Left ventricle myocardium inferior (tissue), 1 donor: ENCODE data around the gene NEURL1B. TPM values are rescaled to one million over a fixed set of nuclear protein-coding genes. Genes with fewer than 3 reads are reported as not detected.
A peak's percentile ranks its signal among the peaks of the same experiment; 100 is the strongest.

Experiments
- DNase-seq: peaks from one replicate; pipeline ENCODE4 v3.0.0-alpha.2; 2020
- H3K27ac ChIP-seq: fragments of 200-600 bp; replicated peaks from 2 replicates; pipeline ENCODE4 v1.8.0; 2021
- H3K27me3 ChIP-seq: fragments of 200-600 bp; 2 replicates; pipeline ENCODE4 v1.8.0; 2021; ENCODE audit warnings: low read depth
- H3K36me3 ChIP-seq: fragments of 200-600 bp; 2 replicates; pipeline ENCODE4 v1.8.0; 2021
- H3K4me1 ChIP-seq: fragments of 200-600 bp; 2 replicates; pipeline ENCODE4 v1.8.0; 2021
- H3K4me3 ChIP-seq: fragments of 200-600 bp; 2 replicates; pipeline ENCODE4 v1.8.0; 2021; ENCODE audit warnings: mild to moderate bottlenecking, moderate library complexity
- H3K9me3 ChIP-seq: fragments of 200-600 bp; replicated peaks from 2 replicates; pipeline ENCODE4 v1.8.0; 2021
- CTCF ChIP-seq: fragments of 200-600 bp; IDR thresholded peaks from 2 replicates; pipeline ENCODE4 v1.8.0; 2021; ENCODE audit warnings: antibody characterized with exemption, mild to moderate bottlenecking, borderline replicate concordance
- intact Hi-C: fragments of 100-400 bp; cut with micrococcal nuclease; formaldehyde crosslinking; loops from one replicate; pipeline ENCODE4 v1.11.0; 2022
- total RNA-seq: library from RNA; stranded (reverse); fragmentation: NEBNext Ultra II Directional; extraction: Animal tissue kit (Norgen Biotek cat#: 25700); gene quantifications from one replicate; pipeline ENCODE4 v1.2.1, GENCODE V29; 2021
- donor health status: DM: no; HTN: yes; CAD: no; lungs with severe emphysema.

Gene NEURL1B
- total RNA-seq, 1 donor from 2014 or later = 24.0 TPM

- no peak for TF ChIP-seq CTCF
- no peak for DNase-seq
- no peaks in the 10 kb centered on the region for H3K27me3 ChIP-seq
- peaks cover 99% of the 10 kb centered on the region for H3K4me1 ChIP-seq
- intact Hi-C loops = loop anchor here (10.0 kb wide), 1 partner anchor 47 kb away; the partner anchor contains the start of gene NEURL1B
- H3K9me3 ChIP-seq = no peaks in the 10 kb centered on the region
- H3K27ac ChIP-seq = peak overlapping the region; percentile 92
- no peak overlapping the region for H3K4me3 ChIP-seq
- peaks cover 34% of the 10 kb centered on the region for H3K36me3 ChIP-seq
These were observed 50.8 kb downstream of the NEURL1B start for GRCh38 chr5:172691886-172692285.

GRCh38 chr5:172692451-172692850, 51.4 kb downstream of the NEURL1B start:
- intact Hi-C loops = loop anchor here (10.0 kb wide), 1 partner anchor 48 kb away; the partner anchor contains the start of gene NEURL1B
- H3K27ac ChIP-seq = peak overlapping the region; percentile 92
- no peak for TF ChIP-seq CTCF

GRCh38 chr5:172692981-172693380, 51.9 kb downstream of the NEURL1B start:
- DNase-seq = no peak
- Histone ChIP-seq H3K27me3 (no peaks in the 10 kb centered on the region), H3K36me3 (peaks cover 23% of the 10 kb centered on the region), H3K27ac (peak overlapping the region; percentile 92), H3K9me3 (no peaks in the 10 kb centered on the region), H3K4me1 (peaks cover 96% of the 10 kb centered on the region), H3K4me3 (no peak overlapping the region)
- intact Hi-C loops = loop anchor here (10.0 kb wide), 1 partner anchor 48 kb away; the partner anchor contains the start of gene NEURL1B
- TF ChIP-seq CTCF = no peak

More at GRCh38 chr5:172692451-172692850, 51.4 kb downstream of the NEURL1B start:
- H3K9me3 ChIP-seq = no peaks in the 10 kb centered on the region
- peaks cover 29% of the 10 kb centered on the region for H3K36me3 ChIP-seq
- no peak for DNase-seq
- peaks cover 98% of the 10 kb centered on the region for H3K4me1 ChIP-seq
- no peak overlapping the region for H3K4me3 ChIP-seq
- H3K27me3 ChIP-seq = no peaks in the 10 kb centered on the region

- H3K4me1 ChIP-seq = peaks cover 86% of the 10 kb centered on the region
- no peak overlapping the region for H3K4me3 ChIP-seq
- H3K27me3 ChIP-seq = no peaks in the 10 kb centered on the region
- TF ChIP-seq CTCF = no peak
- peaks cover 16% of the 10 kb centered on the region for H3K36me3 ChIP-seq
- no peaks in the 10 kb centered on the region for H3K9me3 ChIP-seq
- intact Hi-C loops = loop anchor here (10.0 kb wide), 1 partner anchor 49 kb away; the partner anchor contains the start of gene NEURL1B
- peak overlapping the region; percentile 92 for H3K27ac ChIP-seq
- no peak for DNase-seq
These were observed 53.0 kb downstream of the NEURL1B start for GRCh38 chr5:172694061-172694460.

- TF ChIP-seq CTCF = no peak
- H3K4me3 ChIP-seq = no peak overlapping the region
- H3K27ac ChIP-seq = peak overlapping the region; percentile 92
- no peaks in the 10 kb centered on the region for H3K9me3 ChIP-seq
- H3K27me3 ChIP-seq = no peaks in the 10 kb centered on the region
- H3K4me1 ChIP-seq = peaks cover 85% of the 10 kb centered on the region
- intact Hi-C loops = loop anchor here (10.0 kb wide), 1 partner anchor 50 kb away; the partner anchor contains the start of gene NEURL1B
- DNase-seq = no peak
- H3K36me3 ChIP-seq = peaks cover 11% of the 10 kb centered on the region
These were observed 53.5 kb downstream of the NEURL1B start for GRCh38 chr5:172694541-172694940.
